Measurements from ENCODE around the gene UPK3B. TPM values are rescaled to one million over a fixed set of nuclear protein-coding genes. Genes with fewer than 3 reads are reported as not detected.
"Not testable (repeated sequence)": the region's sequence is repeated elsewhere in the genome, so short reads cannot be mapped to it uniquely, and the experiment has no call there.

The UPK3B gene
- total RNA-seq, 2 donors from 2014 or later: 3.9 to 5.1 TPM

DNA sequence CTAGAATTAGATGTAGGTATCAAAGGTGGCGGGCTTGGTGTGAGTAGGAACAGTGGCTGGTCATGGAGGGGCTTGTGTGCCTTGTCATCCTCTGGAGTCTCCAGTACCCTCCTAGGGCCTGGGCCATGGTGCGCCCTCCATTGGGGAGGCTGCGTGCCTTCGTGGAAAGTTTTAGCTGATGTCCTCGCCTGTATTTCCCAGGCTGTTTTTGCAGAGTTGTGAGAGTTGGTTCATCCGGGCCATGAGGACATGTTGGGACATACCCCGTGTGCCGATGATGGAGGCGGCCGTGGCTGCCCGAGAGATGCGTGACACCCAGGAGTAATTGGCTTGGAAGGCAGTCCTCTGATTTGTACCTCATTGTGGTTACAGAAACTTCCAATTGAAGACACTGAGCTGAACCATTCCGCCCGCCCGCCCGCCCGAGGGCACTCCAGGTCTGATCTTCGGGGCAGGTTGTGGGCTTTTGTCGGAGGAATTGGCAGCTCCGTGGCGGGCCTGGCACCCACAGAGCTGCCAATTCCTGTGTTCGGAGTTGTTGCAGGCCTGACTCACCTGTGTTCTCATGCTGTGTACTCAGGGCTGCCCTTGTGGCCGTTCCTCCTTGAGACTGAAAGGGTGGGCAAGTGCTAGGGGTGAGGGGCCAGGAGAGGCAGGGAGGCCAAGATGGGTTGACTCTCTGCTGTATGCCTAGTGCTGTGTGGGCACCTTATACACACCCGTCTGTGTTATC, 33.4 kb upstream of the UPK3B start:
- H3K36me3 ChIP-seq; H3K4me1 ChIP-seq (ENCODE audit: control insufficient read depth in 1 of 2, low read depth in 2 of 2); H3K4me3 ChIP-seq; H3K27ac ChIP-seq; H3K9me3 ChIP-seq; DNase-seq (ENCODE audit: low spot score); H3K27me3 ChIP-seq (replicated peaks; ENCODE audit: insufficient read depth); ATAC-seq (ENCODE audit: insufficient number of reproducible peaks, low FRiP score, low read depth): not testable (repeated sequence)

DNA sequence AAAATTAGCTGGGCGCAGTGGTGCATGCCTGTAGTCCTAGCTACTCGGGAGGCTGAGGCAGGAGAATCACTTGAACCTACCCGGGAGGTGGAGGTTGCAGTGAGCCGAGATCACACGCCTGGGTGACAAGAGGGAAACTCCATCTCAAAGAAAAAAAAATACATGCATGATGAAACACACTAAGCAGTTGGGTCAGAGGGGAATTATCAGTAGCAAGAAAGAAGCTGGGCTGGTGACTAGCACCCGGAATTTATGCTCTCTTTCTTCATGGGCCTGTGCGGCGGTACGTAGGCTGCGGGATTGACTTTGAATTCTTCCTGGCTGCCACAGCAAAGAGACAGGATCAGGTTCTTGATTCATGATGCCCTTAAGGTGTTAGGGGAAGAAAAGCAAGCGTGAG, 30.7 kb upstream of the UPK3B start:
- not testable (repeated sequence) for ATAC-seq (ENCODE audit: insufficient number of reproducible peaks, low FRiP score, low read depth); H3K27ac ChIP-seq; H3K9me3 ChIP-seq; H3K4me1 ChIP-seq (ENCODE audit: control insufficient read depth in 1 of 2, low read depth in 2 of 2); H3K4me3 ChIP-seq; DNase-seq (ENCODE audit: low spot score); H3K27me3 ChIP-seq (replicated peaks; ENCODE audit: insufficient read depth)
- H3K36me3 ChIP-seq: peaks cover 15% of the 10 kb centered on the region

DNA sequence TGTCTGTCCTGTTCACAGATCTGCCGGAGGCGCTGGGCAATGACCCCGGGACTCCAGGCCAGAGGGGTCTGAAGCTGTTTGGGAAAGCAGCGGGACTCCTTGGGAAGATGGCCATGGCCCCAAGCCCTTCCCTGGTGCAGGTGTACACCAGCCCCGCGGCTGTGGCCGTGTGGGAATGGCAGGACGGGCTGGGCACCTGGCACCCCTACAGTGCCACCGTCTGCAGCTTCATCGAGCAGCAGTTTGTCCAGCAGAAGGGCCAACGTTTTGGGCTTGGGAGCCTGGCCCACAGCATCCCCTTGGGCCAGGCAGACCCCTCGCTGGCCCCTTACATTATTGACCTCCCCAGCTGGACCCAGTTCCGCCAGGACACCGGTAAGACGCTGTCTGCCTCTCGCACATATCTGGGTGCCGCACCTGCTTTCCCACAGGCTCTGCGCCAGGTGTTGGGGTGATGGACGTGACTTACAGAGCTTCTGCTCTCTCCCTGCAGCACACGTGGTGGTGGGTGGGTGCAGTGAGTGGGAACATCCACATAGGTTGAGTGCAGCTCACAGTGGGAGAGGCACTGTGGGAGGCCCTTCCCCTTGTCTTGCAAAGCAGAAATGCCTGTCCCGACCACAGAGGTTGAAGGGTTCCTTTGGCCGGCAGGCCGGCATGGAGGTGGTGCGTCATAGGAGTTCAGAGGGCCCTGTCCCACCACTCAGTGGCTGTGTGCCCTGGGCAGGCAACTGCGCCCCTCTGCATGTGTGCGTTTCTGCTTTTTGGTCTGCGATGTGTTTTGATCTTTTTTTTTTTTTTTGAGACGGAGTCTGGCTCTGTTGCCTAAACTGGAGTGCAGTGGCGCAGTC, 29.7 kb upstream of the UPK3B start:
- H3K4me1 ChIP-seq (ENCODE audit: control insufficient read depth in 1 of 2, low read depth in 2 of 2); H3K27me3 ChIP-seq (replicated peaks; ENCODE audit: insufficient read depth); H3K4me3 ChIP-seq; H3K27ac ChIP-seq; H3K9me3 ChIP-seq; ATAC-seq (ENCODE audit: insufficient number of reproducible peaks, low FRiP score, low read depth); DNase-seq (ENCODE audit: low spot score): not testable (repeated sequence)
- peaks cover 15% of the 10 kb centered on the region for H3K36me3 ChIP-seq

- H3K27me3 ChIP-seq (replicated peaks; ENCODE audit: insufficient read depth); H3K27ac ChIP-seq; H3K4me1 ChIP-seq (ENCODE audit: control insufficient read depth in 1 of 2, low read depth in 2 of 2); ATAC-seq (ENCODE audit: insufficient number of reproducible peaks, low FRiP score, low read depth); DNase-seq (ENCODE audit: low spot score); H3K4me3 ChIP-seq; H3K9me3 ChIP-seq: not testable (repeated sequence)
- peaks cover 15% of the 10 kb centered on the region for H3K36me3 ChIP-seq
These were observed 27.7 kb upstream of the UPK3B start for GRCh38 chr7:76482660-76483059.

GRCh38 chr7:76483081-76483480, 27.3 kb upstream of the UPK3B start:
- H3K4me3 ChIP-seq; H3K9me3 ChIP-seq; ATAC-seq (ENCODE audit: insufficient number of reproducible peaks, low FRiP score, low read depth); H3K27me3 ChIP-seq (replicated peaks; ENCODE audit: insufficient read depth); H3K4me1 ChIP-seq (ENCODE audit: control insufficient read depth in 1 of 2, low read depth in 2 of 2); DNase-seq (ENCODE audit: low spot score); H3K27ac ChIP-seq: not testable (repeated sequence)
- peaks cover 15% of the 10 kb centered on the region for H3K36me3 ChIP-seq

GRCh38 chr7:76484456-76484855, 25.9 kb upstream of the UPK3B start:
- H3K36me3 ChIP-seq: peaks cover 15% of the 10 kb centered on the region
- not testable (repeated sequence) for DNase-seq (ENCODE audit: low spot score); H3K27ac ChIP-seq; H3K27me3 ChIP-seq (replicated peaks; ENCODE audit: insufficient read depth); H3K4me3 ChIP-seq; H3K4me1 ChIP-seq (ENCODE audit: control insufficient read depth in 1 of 2, low read depth in 2 of 2); ATAC-seq (ENCODE audit: insufficient number of reproducible peaks, low FRiP score, low read depth); H3K9me3 ChIP-seq

GRCh38 chr7:76485822-76486610, 24.3 kb upstream of the UPK3B start:
- H3K4me1 ChIP-seq (ENCODE audit: control insufficient read depth in 1 of 2, low read depth in 2 of 2); H3K27me3 ChIP-seq (replicated peaks; ENCODE audit: insufficient read depth); DNase-seq (ENCODE audit: low spot score); H3K4me3 ChIP-seq; H3K27ac ChIP-seq; H3K9me3 ChIP-seq; ATAC-seq (ENCODE audit: insufficient number of reproducible peaks, low FRiP score, low read depth): not testable (repeated sequence)
- peaks cover 13% of the 10 kb centered on the region for H3K36me3 ChIP-seq

DNA sequence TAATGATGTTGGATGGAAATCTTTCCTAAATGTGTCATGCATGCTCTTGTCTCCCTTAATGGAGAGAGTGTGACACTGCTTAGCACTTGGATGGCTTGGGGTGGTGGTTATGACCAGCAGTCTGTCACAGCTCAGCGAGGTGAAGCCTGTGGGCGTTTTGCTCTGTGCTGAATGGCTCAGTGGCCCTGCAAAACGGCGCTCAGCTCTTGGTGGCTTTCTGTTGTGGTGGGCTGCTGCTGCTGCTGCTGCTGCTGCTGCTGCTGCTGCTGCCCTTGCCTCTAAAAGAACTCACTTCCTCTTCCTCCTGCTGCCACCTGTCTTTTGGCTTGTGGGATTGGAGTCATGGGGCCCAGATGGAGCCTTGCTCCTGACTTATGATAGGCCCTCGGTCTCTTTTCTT, 23.7 kb upstream of the UPK3B start:
- H3K9me3 ChIP-seq; H3K27ac ChIP-seq; ATAC-seq (ENCODE audit: insufficient number of reproducible peaks, low FRiP score, low read depth); H3K4me1 ChIP-seq (ENCODE audit: control insufficient read depth in 1 of 2, low read depth in 2 of 2); H3K4me3 ChIP-seq; DNase-seq (ENCODE audit: low spot score); H3K27me3 ChIP-seq (replicated peaks; ENCODE audit: insufficient read depth): not testable (repeated sequence)
- peaks cover 11% of the 10 kb centered on the region for H3K36me3 ChIP-seq

DNA sequence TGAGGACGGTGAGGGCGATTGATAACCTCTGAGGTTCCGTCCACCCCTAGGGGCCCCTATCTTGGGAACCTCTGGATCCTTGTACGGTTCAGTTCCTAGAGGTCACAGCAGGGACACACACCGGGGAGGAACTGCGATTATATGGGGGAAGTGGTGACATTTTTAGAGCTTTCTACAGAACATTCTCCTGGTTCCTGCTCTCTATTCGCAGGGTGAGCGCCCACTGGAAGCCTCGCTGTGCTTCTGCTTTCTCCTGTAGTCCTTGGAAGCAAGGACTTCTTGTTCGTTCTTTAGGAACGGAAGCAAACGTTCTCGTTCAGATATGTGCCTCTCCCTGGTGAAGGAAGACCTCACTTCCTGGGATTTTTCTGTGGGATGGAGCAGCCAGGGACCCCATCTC, 22.4 kb upstream of the UPK3B start:
- ATAC-seq (ENCODE audit: insufficient number of reproducible peaks, low FRiP score, low read depth); H3K4me1 ChIP-seq (ENCODE audit: control insufficient read depth in 1 of 2, low read depth in 2 of 2); H3K9me3 ChIP-seq; H3K36me3 ChIP-seq; DNase-seq (ENCODE audit: low spot score); H3K4me3 ChIP-seq; H3K27me3 ChIP-seq (replicated peaks; ENCODE audit: insufficient read depth); H3K27ac ChIP-seq: not testable (repeated sequence)

DNA sequence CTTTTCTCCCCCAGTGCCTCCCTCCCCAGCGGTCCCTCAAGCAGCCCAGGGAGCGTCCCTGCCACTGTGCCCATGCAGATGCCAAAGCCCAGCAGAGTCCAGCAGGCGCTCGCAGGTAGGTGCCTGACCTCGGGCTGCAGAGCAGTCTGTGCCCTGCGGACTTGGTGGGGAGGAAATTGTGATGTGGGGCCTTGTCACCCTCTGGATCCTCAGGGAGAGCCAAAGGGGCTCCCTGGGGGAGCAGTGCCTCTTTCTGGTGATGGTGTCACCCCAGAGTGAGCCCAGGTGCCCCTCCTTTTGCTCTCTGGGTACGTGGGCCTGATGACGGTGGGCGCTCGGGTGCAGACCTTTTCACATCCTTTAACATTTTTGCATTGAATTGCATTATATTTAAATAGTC, 18.2 kb upstream of the UPK3B start:
- not testable (repeated sequence) for H3K9me3 ChIP-seq; H3K36me3 ChIP-seq; DNase-seq (ENCODE audit: low spot score); H3K4me3 ChIP-seq; H3K4me1 ChIP-seq (ENCODE audit: control insufficient read depth in 1 of 2, low read depth in 2 of 2); ATAC-seq (ENCODE audit: insufficient number of reproducible peaks, low FRiP score, low read depth); H3K27ac ChIP-seq; H3K27me3 ChIP-seq (replicated peaks; ENCODE audit: insufficient read depth)

DNA sequence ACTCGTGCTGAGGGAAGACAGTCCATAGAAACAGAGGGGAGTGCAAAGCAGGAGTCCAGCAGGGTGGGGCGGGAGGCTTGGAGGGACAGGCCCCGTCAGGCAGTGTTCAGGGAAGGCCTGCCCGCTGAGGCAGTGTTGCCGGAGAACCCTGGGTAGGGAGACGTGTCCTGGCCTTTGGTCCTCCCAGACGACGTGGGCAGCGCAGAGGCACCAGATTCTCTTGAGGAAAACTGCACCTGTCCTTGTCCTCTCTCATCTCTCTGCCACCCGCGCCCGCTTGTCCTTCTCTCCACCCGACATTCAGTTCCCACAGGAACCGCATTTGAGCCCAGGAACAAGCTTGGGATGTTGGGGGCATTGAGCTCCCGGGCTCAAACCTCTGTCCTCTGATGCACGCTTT, 14.6 kb upstream of the UPK3B start:
- H3K4me3 ChIP-seq; ATAC-seq (ENCODE audit: insufficient number of reproducible peaks, low FRiP score, low read depth); H3K9me3 ChIP-seq; H3K4me1 ChIP-seq (ENCODE audit: control insufficient read depth in 1 of 2, low read depth in 2 of 2); H3K36me3 ChIP-seq; H3K27me3 ChIP-seq (replicated peaks; ENCODE audit: insufficient read depth); DNase-seq (ENCODE audit: low spot score); H3K27ac ChIP-seq: not testable (repeated sequence)
